Endometrium (tissue), 2 donors: ENCODE results near the gene TECRL.

Source experiments
- FAIRE-seq: peaks from 2 replicates; lab custom pipeline; 2012; peaks lifted over from hg19 to GRCh38; lab: Jason Lieb, UNC
- donor health status: control.
- donor health status: control.

The TECRL gene, protein sequence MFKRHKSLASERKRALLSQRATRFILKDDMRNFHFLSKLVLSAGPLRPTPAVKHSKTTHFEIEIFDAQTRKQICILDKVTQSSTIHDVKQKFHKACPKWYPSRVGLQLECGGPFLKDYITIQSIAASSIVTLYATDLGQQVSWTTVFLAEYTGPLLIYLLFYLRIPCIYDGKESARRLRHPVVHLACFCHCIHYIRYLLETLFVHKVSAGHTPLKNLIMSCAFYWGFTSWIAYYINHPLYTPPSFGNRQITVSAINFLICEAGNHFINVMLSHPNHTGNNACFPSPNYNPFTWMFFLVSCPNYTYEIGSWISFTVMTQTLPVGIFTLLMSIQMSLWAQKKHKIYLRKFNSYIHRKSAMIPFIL

GRCh38 chr4:64409300-64409699 lies at the start of gene TECRL:
TECRL (minus strand) TSS chr4:64409450; CDS start chr4:64409351, 99 bp downstream.
- FAIRE-seq: no peak

- FAIRE-seq: no peak
These were observed 23.4 kb upstream of the TECRL start for GRCh38 chr4:64432674-64433073.

DNA sequence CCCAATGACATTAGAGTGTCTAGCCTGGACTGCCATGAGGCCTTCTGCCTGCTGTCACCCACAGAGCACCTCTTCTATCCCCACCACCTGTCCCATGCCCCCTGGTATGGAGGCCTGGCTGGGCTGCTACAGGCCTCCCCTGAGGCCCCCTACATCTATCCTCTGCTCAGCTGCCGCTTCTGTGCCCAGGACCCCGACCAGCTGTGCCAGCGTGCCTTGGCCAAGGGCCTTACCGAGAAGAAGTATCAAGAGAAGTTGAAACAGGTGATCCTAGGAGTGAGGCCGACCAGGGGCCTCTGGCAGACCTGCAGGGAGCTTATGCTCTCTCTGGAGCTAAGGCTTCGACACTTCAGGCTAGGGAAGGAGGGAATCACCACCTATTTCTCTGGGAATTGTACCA lies 21.7 kb upstream of the TECRL start:
- no peak for FAIRE-seq

DNA sequence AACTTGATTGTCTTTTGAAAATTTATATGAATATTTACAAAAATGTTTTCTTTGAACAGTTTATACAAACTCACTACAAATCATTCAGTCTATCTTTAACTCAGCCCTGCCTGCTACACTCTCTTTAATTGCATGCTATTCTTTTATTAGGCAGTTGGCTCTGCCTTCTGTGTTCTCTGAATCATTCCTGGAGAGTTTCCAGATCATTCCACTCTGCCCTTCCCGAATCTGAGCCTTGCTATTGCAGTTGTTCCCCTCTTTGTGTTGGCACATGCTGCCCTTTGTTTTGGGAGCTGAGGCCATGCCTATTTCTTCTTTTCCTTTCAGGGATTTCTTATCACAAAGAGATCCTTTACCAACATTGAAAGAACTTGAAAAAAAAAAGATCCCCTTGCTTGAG lies 8.7 kb upstream of the TECRL start:
- FAIRE-seq: no peak

DNA sequence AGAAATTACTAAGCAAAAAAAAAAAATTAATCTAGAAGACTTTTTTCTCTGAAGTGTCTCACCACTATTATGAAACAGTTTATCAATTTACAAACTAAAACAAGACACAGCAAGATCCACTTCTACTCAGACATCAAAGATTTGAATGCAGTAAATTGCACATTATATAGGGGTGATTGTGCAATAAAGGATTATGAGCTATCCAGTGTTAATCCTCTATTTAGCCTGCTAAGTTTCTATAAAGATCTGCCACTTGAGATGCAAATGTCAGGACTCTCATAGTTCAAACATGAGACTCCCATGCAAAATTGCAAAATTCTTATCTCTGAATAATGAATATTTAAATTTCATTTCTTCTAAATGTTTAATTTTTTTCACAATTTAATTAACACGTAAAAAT lies 2.2 kb downstream of the TECRL start:
- FAIRE-seq: no peak

- FAIRE-seq: no peak
These were observed 3.5 kb downstream of the TECRL start for GRCh38 chr4:64405761-64406160.

DNA sequence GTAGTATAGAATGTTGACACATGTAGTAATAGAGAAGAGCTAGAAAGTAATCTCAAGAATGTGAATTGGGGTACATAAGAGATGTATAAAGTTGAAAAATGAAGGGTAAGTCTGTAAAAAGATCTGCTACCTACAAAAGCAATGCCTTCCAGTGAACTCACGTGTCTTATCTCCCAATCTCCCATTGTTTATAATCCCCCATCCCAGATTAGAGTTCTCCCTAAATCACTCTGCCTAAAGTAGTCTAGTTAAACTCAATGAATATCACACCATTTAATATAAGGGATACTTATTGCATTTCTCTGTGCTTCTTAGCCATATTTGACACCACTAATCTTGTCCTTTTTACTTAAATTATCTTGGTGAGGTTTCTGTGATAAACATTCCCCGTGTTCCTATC lies 6.6 kb downstream of the TECRL start:
- no peak for FAIRE-seq

GRCh38 chr4:64399313-64400109 lies 9.7 kb downstream of the TECRL start:
- FAIRE-seq: no peak

GRCh38 chr4:64394469-64394868 lies 14.8 kb downstream of the TECRL start:
- no peak for FAIRE-seq

DNA sequence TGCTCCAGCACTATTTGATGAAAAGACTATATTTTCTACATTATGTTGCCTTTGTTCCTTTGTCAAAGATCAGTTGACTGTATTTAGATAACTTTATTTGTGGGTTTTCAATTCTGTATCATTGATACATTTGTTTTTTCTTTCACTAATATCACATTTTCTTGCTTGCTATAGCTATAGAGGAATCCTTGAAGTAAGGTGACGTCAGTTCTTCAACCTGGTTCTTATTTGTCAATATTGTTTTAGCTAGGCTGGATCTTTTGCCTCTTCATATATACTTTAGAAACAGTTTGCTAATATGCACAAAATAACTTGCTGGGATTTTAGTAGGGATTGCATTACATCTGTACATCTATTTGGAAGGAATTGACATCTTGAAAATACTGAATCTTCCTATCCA lies 21.0 kb downstream of the TECRL start:
- no peak for FAIRE-seq

DNA sequence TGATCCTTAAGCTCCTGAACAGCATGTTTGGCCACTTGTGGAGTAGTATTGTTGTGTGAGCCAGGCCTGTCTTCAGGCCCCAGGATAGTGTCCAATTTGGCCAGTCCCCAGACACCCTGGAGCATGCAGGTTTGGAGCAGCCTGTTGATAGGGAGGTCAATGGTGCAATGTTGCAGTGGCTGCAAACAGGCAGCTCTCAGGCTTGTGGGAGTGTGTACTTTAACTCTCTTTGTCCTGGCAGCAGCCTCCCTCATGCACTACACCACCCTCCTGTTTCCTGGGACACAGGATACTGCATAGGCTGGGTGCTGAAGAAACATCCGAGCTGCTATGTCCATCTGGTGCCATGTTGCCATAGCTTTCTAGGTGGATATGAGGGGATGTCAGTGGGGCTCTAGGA lies 24.0 kb downstream of the TECRL start:
- FAIRE-seq: no peak

GRCh38 chr4:64384237-64385203 lies 24.7 kb downstream of the TECRL start:
- FAIRE-seq: no peak

GRCh38 chr4:64368741-64369140 lies 40.5 kb downstream of the TECRL start:
- FAIRE-seq: no peak

GRCh38 chr4:64361399-64361740 lies 47.9 kb downstream of the TECRL start:
- FAIRE-seq: no peak

DNA sequence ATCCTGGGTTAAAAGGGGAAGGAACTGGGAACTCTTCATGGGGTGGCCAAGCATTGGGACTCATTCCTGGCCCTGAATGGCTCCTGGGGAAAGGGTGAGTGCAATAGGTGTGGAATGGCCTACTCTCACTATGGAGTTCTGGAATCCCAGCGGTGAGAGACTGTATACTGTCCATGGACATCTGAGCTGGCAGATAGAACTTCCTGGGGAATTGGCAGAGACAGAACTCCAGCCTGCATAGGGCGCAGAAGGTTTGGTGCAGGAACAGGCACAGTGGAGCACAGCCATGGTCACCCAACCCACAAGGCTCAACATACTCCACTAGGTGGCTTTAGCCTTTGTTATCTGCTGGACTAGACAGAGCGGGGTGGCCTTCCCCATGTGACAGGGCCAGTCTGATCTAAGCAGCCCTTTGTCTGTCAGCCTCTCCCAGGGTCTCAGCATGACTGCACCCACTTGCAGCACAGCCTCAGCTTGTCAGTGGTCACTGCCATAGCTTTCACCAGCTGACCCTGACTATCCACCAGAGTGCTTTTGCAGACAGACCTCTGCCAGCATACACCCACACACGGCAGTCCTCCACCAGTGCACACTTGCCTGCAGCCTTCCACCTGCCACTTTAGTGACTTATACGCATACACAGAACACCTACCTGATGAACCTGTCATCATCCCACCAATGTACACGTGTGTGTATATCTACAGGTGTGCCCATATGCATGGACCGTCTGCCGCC lies 48.4 kb downstream of the TECRL start:
- FAIRE-seq: no peak

GRCh38 chr4:64359489-64359888 lies 49.8 kb downstream of the TECRL start:
- no peak for FAIRE-seq

GRCh38 chr4:64353904-64354303 lies 55.3 kb downstream of the TECRL start:
- FAIRE-seq: no peak

GRCh38 chr4:64341711-64342110 lies 67.5 kb downstream of the TECRL start:
- FAIRE-seq: no peak

- no peak for FAIRE-seq
These were observed 68.8 kb downstream of the TECRL start for GRCh38 chr4:64340218-64341110.

DNA sequence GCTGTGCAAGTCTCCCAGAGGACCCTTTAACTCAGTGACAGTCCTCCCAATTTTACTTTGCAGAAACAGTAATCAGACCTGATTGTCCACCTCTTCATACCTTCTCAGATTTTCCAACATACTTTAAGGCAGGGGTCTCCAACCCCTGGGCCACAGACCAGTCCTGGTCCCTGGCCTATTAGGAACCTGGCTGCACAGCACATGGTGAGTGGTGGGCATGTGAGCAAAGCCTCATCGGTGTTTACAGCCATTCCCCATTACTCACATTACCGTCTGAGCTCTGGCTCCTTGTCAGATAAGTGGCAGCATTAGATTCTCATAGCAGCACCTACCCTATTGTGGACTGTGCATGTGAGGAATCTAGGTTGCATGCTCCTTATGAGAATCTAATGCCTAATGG lies 74.3 kb downstream of the TECRL start:
- FAIRE-seq: no peak

- no peak for FAIRE-seq
These were observed 79.1 kb downstream of the TECRL start for GRCh38 chr4:64330143-64330542.
